IMR-90 (cell line): ENCODE results near the gene ATPAF2. TPM values are rescaled to one million over a fixed set of nuclear protein-coding genes. Genes with fewer than 3 reads are reported as not detected.

Experiments
- ATAC-seq: fragments of 200-7000 bp; cut with Tn5 transposase; 2 replicates; pipeline ENCODE4 v1.9.1; 2020; ENCODE audit warnings: low read depth, mild to moderate bottlenecking, moderate library complexity
- BruUV-seq: library from RNA; stranded (reverse); fragments of 400-500 nt; replicated peaks from 2 replicates; lab custom pipeline; 2021; lab: Mats Ljungman, UMichigan
- CTCF ChIA-PET: fragments of 300-600 bp; formaldehyde crosslinking; extraction: SDS; loops from one replicate; lab custom pipeline; 2021; ENCODE audit warnings: antibody characterized with exemption; lab: Yijun Ruan, JAX
- POLR2A ChIA-PET: fragments of 300-600 bp; sonication (Branson Sonifier 250); formaldehyde crosslinking; loops from one replicate; lab custom pipeline; 2022; ENCODE audit warnings: antibody characterized with exemption; ENCODE audit not compliant: unreplicated experiment; lab: Charles Lee
- DNase-seq: peaks from one replicate; pipeline ENCODE4 v3.0.0; 2013
- H2AFZ ChIP-seq: replicated peaks from 2 replicates; pipeline ENCODE3; 2013; ENCODE audit warnings: low read length, mild to moderate bottlenecking; ENCODE audit not compliant: poor library complexity
- H2AK5ac ChIP-seq: 2 replicates; pipeline ENCODE4 v1.6.1; 2013; ENCODE audit warnings: low read depth, low read length, inconsistent platforms
- H2AK9ac ChIP-seq: replicated peaks from 2 replicates; pipeline ENCODE3; 2013; ENCODE audit warnings: mild to moderate bottlenecking, low read depth, low read length, moderate library complexity; ENCODE audit not compliant: poor library complexity
- H2BK120ac ChIP-seq: 2 replicates; pipeline ENCODE4 v1.6.1; 2013; ENCODE audit warnings: low read depth, low read length, inconsistent platforms
- H2BK15ac ChIP-seq: 3 replicates; pipeline ENCODE4 v1.6.1; 2013; ENCODE audit warnings: low read depth, low read length, inconsistent platforms
- H2BK20ac ChIP-seq: 2 replicates; pipeline ENCODE4 v1.6.1; 2013; ENCODE audit warnings: low read depth, mild to moderate bottlenecking, inconsistent platforms, low read length, moderate library complexity
- H2BK5ac ChIP-seq: 2 replicates; pipeline ENCODE4 v1.6.1; 2013; ENCODE audit warnings: mild to moderate bottlenecking, low read depth, low read length, inconsistent platforms; ENCODE audit not compliant: poor library complexity, severe bottlenecking
- H3K14ac ChIP-seq: replicated peaks from 2 replicates; pipeline ENCODE4 v1.6.1; 2013; ENCODE audit warnings: low read depth, low read length, inconsistent platforms
- H3K18ac ChIP-seq: 2 replicates; pipeline ENCODE4 v1.6.1; 2013; ENCODE audit warnings: low read depth, low read length, control low read depth
- H3K23ac ChIP-seq: 2 replicates; pipeline ENCODE4 v1.6.1; 2013; ENCODE audit warnings: low read depth, low read length, inconsistent platforms
- H3K27ac ChIP-seq: 2 replicates; pipeline ENCODE4 v1.5.1; 2013; ENCODE audit warnings: mild to moderate bottlenecking, control low read depth, low read length; ENCODE audit not compliant: insufficient read depth
- H3K27me3 ChIP-seq: 2 replicates; pipeline ENCODE4 v1.6.1; 2013; ENCODE audit warnings: low read length; ENCODE audit not compliant: control insufficient read depth, insufficient read depth
- H3K36me3 ChIP-seq: 2 replicates; pipeline ENCODE4 v1.6.1; 2013; ENCODE audit warnings: low read length, mixed read lengths; ENCODE audit not compliant: control insufficient read depth, insufficient read depth
- H3K4ac ChIP-seq: 2 replicates; pipeline ENCODE4 v1.6.1; 2013; ENCODE audit warnings: low read depth, low read length, inconsistent platforms
- H3K4me1 ChIP-seq: 2 replicates; pipeline ENCODE4 v1.6.1; 2013; ENCODE audit warnings: low read length, mixed read lengths; ENCODE audit not compliant: control insufficient read depth, insufficient read depth
- H3K4me2 ChIP-seq: 2 replicates; pipeline ENCODE4 v1.6.1; 2013; ENCODE audit warnings: low read depth, mild to moderate bottlenecking, control low read depth, low read length, moderate library complexity
- H3K4me3 ChIP-seq: 2 replicates; pipeline ENCODE4 v1.5.1; 2013; ENCODE audit warnings: low read depth, mild to moderate bottlenecking, control low read depth, low read length, moderate library complexity; ENCODE audit not compliant: insufficient read depth
- H3K56ac ChIP-seq: 2 replicates; pipeline ENCODE4 v1.6.1; 2013; ENCODE audit warnings: low read length, inconsistent platforms; ENCODE audit not compliant: insufficient read depth; ENCODE audit errors: extremely low read depth
- H3K79me1 ChIP-seq, 2 experiments: 2 replicates each; pipeline ENCODE4 v1.6.1; 2013; ENCODE audit warnings: low read length in 2 of 2, inconsistent platforms in 1 of 2, low read depth in 1 of 2
- H3K9ac ChIP-seq: 2 replicates; pipeline ENCODE4 v1.6.1; 2013; ENCODE audit warnings: low read depth, low read length, control low read depth
- H3K9me1 ChIP-seq: 2 replicates; pipeline ENCODE4 v1.6.1; 2013; ENCODE audit warnings: low read length, inconsistent platforms; ENCODE audit not compliant: insufficient read depth
- H3K9me3 ChIP-seq: 2 replicates; pipeline ENCODE4 v1.6.1; 2013; ENCODE audit warnings: low read length; ENCODE audit not compliant: control insufficient read depth, insufficient read depth
- H4K20me1 ChIP-seq: 2 replicates; pipeline ENCODE4 v1.6.1; 2013; ENCODE audit warnings: low read length, inconsistent platforms; ENCODE audit not compliant: insufficient read depth
- H4K5ac ChIP-seq: 2 replicates; pipeline ENCODE4 v1.6.1; 2013; ENCODE audit warnings: mild to moderate bottlenecking, low read depth, low read length, control low read depth
- H4K8ac ChIP-seq, 2 experiments: 2 replicates each; pipeline ENCODE4 v1.6.1; 2013; ENCODE audit warnings: low read depth in 2 of 2, low read length in 2 of 2, control low read depth in 1 of 2, inconsistent platforms in 1 of 2
- H4K91ac ChIP-seq: 2 replicates; pipeline ENCODE4 v1.6.1; 2013; ENCODE audit warnings: low read depth, low read length, inconsistent platforms; ENCODE audit not compliant: insufficient read depth
- BHLHE40 ChIP-seq: fragments of 150-350 bp; IDR thresholded peaks from 2 replicates; pipeline ENCODE4 v1.6.1; 2016; ENCODE audit warnings: mild to moderate bottlenecking, low read depth, low read length
- CEBPB ChIP-seq: IDR thresholded peaks from 2 replicates; pipeline ENCODE4 v1.6.1; 2012; ENCODE audit warnings: low read depth, low read length, improper control_type of control experiment
- CHD1 ChIP-seq: IDR thresholded peaks from 2 replicates; pipeline ENCODE4 v1.6.1; 2012; ENCODE audit warnings: low read depth, low read length, improper control_type of control experiment
- CTCF ChIP-seq: conservative IDR thresholded peaks from 2 replicates; pipeline ENCODE4 v1.5.1; 2012; ENCODE audit warnings: mild to moderate bottlenecking, low read depth, low read length, improper control_type of control experiment
- ELK1 ChIP-seq: fragments of 150-350 bp; IDR thresholded peaks from 2 replicates; pipeline ENCODE4 v1.6.1; 2016; ENCODE audit warnings: low read depth, mild to moderate bottlenecking, low read length, moderate library complexity, borderline replicate concordance
- FOS ChIP-seq: fragments of 150-350 bp; IDR thresholded peaks from 2 replicates; pipeline ENCODE4 v1.6.1; 2016; ENCODE audit warnings: low read depth, low read length
- MAFK ChIP-seq: IDR thresholded peaks from 2 replicates; pipeline ENCODE4 v1.6.1; 2012; ENCODE audit warnings: low read depth, low read length, improper control_type of control experiment
- MXI1 ChIP-seq: IDR thresholded peaks from 2 replicates; pipeline ENCODE4 v1.6.1; 2012; ENCODE audit warnings: low read depth, mild to moderate bottlenecking, low read length, moderate library complexity, borderline replicate concordance
- NFE2L2 ChIP-seq: fragments of 150-350 bp; IDR thresholded peaks from 2 replicates; pipeline ENCODE4 v1.6.1; 2016; ENCODE audit warnings: low read depth, mild to moderate bottlenecking, low read length
- POLR2A ChIP-seq: IDR thresholded peaks from 2 replicates; pipeline ENCODE4 v1.6.1; 2012; ENCODE audit warnings: mild to moderate bottlenecking, low read depth, low read length
- RAD21 ChIP-seq: IDR thresholded peaks from 2 replicates; pipeline ENCODE4 v1.6.1; 2012; ENCODE audit warnings: low read length, improper control_type of control experiment
- RCOR1 ChIP-seq: IDR thresholded peaks from 2 replicates; pipeline ENCODE4 v1.6.1; 2012; ENCODE audit warnings: mild to moderate bottlenecking, low read length, improper control_type of control experiment; ENCODE audit not compliant: insufficient replicate concordance
- RFX5 ChIP-seq: IDR thresholded peaks from 2 replicates; pipeline ENCODE4 v1.8.0; 2012; ENCODE audit warnings: low read depth, mild to moderate bottlenecking, low read length, moderate library complexity
- SMC3 ChIP-seq: fragments of 150-350 bp; IDR thresholded peaks from 2 replicates; pipeline ENCODE4 v1.6.1; 2016; ENCODE audit warnings: low read depth, mild to moderate bottlenecking, antibody characterized with exemption, low read length, moderate library complexity
- WGBS, 2 experiments: methylation state at CpG; one replicate each; pipeline versions ENCODE4 v1.1.5 to v1.1.7; 2013; ENCODE audit warnings: missing lambda C conversion rate in 2 of 2; ENCODE audit not compliant: insufficient read length in 1 of 2; ENCODE audit errors: extremely low coverage in 2 of 2; 5-methylcytosine and 5-hydroxymethylcytosine counted together
- dilution Hi-C: fragments of 300-500 bp; cut with HindIII; formaldehyde crosslinking; loops from one replicate; pipeline ENCODE4 v1.14.3; 2018; ENCODE audit warnings: low sequenced_read_pairs; ENCODE audit not compliant: unreplicated experiment
- in situ Hi-C: fragments of 300-500 bp; cut with MboI; formaldehyde crosslinking; loops from 3 replicates; pipeline ENCODE4 v1.14.3; 2019; ENCODE audit warnings: low sequenced_read_pairs, inconsistent platforms, mixed read lengths
- intact Hi-C: fragments of 100-400 bp; cut with micrococcal nuclease; formaldehyde crosslinking; loops from 2 replicates; pipeline ENCODE4 v1.10.0; 2022
- polyA plus RNA-seq, 3 experiments: library from polyadenylated mRNA; depleted of rRNA; stranded (reverse); fragments of >200 nt; gene quantifications; 2 replicates each; pipeline ENCODE4 v1.2.3, GENCODE V29; 2012; ENCODE audit warnings: low replicate concordance in 1 of 3
- total RNA-seq: library from RNA; depleted of rRNA; stranded (reverse); fragments of >200 nt; gene quantifications from 2 replicates; pipeline ENCODE4 v1.2.3, GENCODE V29; 2012
- TF ChIP-seq, protein P1 (sequence below): fragments of 150-350 bp; IDR thresholded peaks from 2 replicates; pipeline ENCODE4 v1.6.1; 2017; ENCODE audit warnings: mild to moderate bottlenecking, antibody characterized with exemption, low read length, low read depth

ATPAF2 gene
- total and polyA plus RNA-seq, 2 of the 4 experiments (the other 2 are of a cell fraction) = 19.5 to 27.6 TPM

- Histone ChIP-seq H2BK5ac (no peak overlapping the region), H3K18ac (no peak overlapping the region), H3K9ac (no peak overlapping the region), H2AFZ (peak overlapping the region; percentile 23), H2BK15ac (no peak overlapping the region), H3K4ac (no peak overlapping the region), H3K56ac (no peak overlapping the region), H3K23ac (no peak overlapping the region), H3K4me1 (peaks cover 2% of the 10 kb centered on the region; the same call in 1 of the 2 replicates), H4K8ac (no peak overlapping the region), H4K20me1 (no peaks in the 10 kb centered on the region), H2AK5ac (no peak overlapping the region; the same call in 1 of the 2 replicates), H3K27me3 (no peaks in the 10 kb centered on the region), H3K4me3 (no peak overlapping the region), H3K79me1 (no peaks in the 10 kb centered on the region), H3K36me3 (no peaks in the 10 kb centered on the region), H2AK9ac (no peak overlapping the region), H3K4me2 (no peak overlapping the region), H4K91ac (no peak overlapping the region), H3K9me3 (no peaks in the 10 kb centered on the region), H4K5ac (no peak overlapping the region), H2BK120ac (no peak overlapping the region), H2BK20ac (no peak overlapping the region), H3K14ac (no peak overlapping the region), H3K27ac (no peak overlapping the region), H3K9me1 (peaks cover 2% of the 10 kb centered on the region; the same call in 1 of the 2 replicates)
- BruUV-seq = no TSS peak
- TF ChIP-seq SMC3 = no peak
- TF ChIP-seq, protein P1, sequence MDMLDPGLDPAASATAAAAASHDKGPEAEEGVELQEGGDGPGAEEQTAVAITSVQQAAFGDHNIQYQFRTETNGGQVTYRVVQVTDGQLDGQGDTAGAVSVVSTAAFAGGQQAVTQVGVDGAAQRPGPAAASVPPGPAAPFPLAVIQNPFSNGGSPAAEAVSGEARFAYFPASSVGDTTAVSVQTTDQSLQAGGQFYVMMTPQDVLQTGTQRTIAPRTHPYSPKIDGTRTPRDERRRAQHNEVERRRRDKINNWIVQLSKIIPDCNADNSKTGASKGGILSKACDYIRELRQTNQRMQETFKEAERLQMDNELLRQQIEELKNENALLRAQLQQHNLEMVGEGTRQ = no peak
- TF ChIP-seq RFX5 = no peak
- no peak for TF ChIP-seq CEBPB
- TF ChIP-seq CHD1 = no peak
- no peak for TF ChIP-seq MAFK
- no peak for TF ChIP-seq RCOR1
- TF ChIP-seq NFE2L2 = no peak
- no peak for TF ChIP-seq RAD21
- TF ChIP-seq BHLHE40 = no peak
- TF ChIP-seq CTCF = no peak
- TF ChIP-seq POLR2A = no peak
- TF ChIP-seq ELK1 = no peak
- TF ChIP-seq MXI1 = no peak
- no peak for TF ChIP-seq FOS
- CTCF ChIA-PET = interaction anchor here (0.5 to 1.3 kb wide), 2 partner anchors 13 to 50 kb away, joined by 3 to 5 read pairs; partner anchors contain the start of genes DRC3 and TOM1L2
- dilution Hi-C loops (no loop called here), in situ Hi-C loops (no loop called here), intact Hi-C loops (no loop called here)
- DNase-seq (no peak), ATAC-seq (no peak)
- WGBS, 2 experiments = no CpG with 5 or more reads among the region's 2 CpGs
- POLR2A ChIA-PET = no interaction called here
Measured at GRCh38 chr17:17985153-17985552, 53.8 kb downstream of the ATPAF2 start.
